Measurements from ENCODE around the gene UBAC2.
"Not testable (repeated sequence)": the region's sequence is repeated elsewhere in the genome, so short reads cannot be mapped to it uniquely, and the experiment has no call there.

Gene UBAC2

GRCh38 chr13:99182439-99182838, 18.2 kb upstream of the UBAC2 start:
- intact Hi-C loops (cut with DNase I) = no loop called here
- DNase-seq = no peak

DNA sequence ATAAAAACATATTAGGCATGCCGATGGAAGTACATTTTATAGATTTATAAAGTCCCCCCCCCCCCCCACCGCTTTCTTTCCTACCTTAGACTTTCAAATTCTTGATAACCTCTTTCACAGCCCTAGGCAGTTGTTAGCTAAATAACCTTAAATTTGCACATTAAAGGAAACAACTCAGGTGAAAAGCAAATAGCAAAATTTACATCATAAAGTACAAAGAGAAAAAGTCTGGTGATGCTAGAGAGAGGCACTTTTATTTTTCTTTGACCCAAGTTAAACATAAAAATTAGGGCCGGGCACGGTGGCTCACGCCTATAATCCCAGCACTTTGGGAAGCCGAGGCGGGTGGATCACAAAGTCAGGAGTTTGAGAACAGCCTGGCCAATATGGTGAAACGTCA, 15.0 kb upstream of the UBAC2 start:
- DNase-seq = no peak
- intact Hi-C loops (cut with DNase I) = no loop called here

- intact Hi-C loops (cut with DNase I) = no loop called here
- DNase-seq = no peak
Measured at GRCh38 chr13:99190147-99190985, 10.3 kb upstream of the UBAC2 start.

GRCh38 chr13:99191336-99191899, 9.2 kb upstream of the UBAC2 start:
- DNase-seq = no peak
- intact Hi-C loops (cut with DNase I) = no loop called here

GRCh38 chr13:99191900-99192399, 8.7 kb upstream of the UBAC2 start:
- intact Hi-C loops (cut with DNase I) = no loop called here
- no peak for DNase-seq

- DNase-seq = no peak
- intact Hi-C loops (cut with DNase I) = no loop called here
Measured at GRCh38 chr13:99192480-99192879, 8.2 kb upstream of the UBAC2 start.

DNA sequence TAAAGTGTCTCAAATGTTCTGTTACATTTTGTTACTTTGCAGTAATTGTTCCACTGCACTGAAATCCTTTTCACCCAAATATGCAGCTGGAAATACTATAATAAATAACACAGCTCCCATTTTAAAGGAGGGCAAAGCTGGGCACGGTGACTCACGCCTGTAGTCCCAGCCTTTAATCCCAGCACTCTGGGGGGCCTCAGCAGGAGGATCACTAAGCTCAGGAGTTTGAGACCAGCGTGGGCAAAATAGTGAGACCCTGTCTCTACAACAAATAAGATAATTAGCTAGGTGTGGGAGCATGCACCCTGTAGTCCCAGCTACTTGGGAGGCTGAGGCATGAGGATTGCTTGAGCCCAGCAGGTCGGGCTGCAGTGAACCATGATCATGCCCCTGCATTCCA, 7.5 kb upstream of the UBAC2 start:
- intact Hi-C loops (cut with DNase I) = no loop called here
- DNase-seq = no peak

DNA sequence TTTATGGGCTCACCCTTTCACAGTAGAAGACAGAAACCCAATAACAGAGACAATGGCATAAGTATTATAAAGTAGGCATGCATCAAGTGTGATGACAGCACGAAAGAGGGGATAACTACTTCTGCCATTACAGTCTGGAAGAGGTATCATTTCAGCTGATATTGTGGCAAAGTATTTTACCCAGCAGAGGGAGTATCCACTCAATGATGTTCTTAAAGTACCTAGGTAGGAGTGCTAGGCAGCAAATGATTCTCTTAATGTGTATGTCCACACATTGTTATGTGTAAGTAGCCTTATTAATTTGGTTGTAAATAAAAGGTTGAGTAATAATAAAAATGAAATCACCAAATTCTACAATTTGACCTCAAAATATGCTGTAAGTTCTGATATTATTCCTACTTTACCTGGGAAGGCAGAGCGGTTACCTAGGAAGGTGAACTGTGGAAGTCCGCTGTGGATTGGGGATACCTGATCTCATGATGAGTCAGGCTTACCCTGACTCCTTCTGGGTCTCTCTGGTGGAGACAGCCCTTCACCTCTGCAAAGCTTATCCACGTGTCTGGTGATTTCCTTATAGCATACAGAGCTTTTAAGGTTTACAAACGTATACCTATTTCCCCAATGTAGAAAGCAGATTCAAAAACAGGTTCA, 4.1 kb upstream of the UBAC2 start:
- no peak for DNase-seq
- intact Hi-C loops (cut with DNase I) = no loop called here

DNA sequence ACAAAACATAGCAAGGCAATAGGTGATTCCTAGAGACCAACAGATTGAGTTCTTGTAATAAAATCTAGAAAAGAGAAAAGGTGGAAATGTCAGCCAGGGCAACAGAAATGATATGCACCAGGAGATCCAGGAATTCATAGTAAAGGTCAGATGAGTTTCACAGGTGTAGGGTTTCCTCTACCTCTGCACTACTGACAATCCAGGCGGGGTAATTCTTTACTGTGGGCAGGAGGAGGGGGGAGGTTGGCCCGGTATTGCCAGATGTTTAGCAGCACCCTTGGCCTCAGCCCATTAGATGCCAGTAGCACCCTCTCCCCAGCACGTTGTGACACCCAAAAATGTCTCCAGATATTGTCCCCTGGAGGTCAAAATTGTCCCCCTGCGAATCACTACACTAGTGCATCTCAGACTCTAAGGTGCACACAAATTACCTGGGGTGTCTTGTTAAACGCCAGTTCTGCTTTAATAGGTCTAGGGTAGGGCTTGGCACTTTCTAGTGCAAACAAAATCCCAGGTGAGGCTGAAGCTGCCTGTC, 3.5 kb upstream of the UBAC2 start:
- DNase-seq = no peak
- intact Hi-C loops (cut with DNase I) = no loop called here

DNA sequence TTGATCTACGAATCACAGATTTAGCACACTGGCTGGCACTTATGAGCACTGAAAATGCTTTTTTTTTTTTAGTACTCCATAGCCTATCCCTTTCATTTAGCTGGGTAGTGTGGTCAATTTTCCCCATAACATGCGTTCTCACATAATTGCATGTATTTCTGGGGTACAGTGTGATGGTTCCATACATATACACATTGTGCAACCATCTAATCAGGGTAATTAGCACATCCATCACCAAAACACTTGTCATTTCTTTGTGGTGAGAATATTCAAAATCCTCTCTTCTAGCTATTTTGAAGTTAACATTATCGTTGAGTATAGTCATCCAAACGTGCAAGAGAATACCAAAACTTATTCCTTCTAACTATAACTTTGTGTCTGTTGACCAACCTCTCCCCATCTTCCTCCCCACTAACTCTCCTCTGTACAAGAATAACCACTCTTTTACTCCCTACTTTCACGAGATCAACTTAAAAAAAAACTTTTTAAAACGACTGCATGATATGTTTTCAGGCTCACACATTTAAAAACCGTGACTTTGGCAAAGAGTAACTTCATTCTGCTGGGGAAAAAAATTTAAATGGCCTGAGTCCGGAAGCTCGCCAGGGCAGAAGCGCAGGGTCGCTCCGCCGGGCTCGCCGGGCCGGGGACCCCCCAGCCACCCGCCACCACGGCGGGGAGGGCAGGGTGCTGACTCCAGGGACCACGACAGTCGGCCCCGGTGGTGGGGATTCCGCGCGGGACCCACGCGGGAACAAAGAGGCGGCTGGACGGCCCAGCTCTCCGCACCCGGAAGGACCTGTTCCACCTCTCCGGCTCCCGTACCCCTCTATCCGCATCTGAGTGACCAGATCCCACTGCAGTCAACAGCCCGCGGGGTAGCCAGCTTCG, 868 bp upstream of the UBAC2 start:
- DNase-seq = peak in 1 of 10 donors; percentile 85
- intact Hi-C loops (cut with DNase I) = loop anchor here (2.0 to 5.0 kb wide), 3 partner anchors 68 to 301 kb away; partner anchors contain the start of gene TM9SF2

DNA sequence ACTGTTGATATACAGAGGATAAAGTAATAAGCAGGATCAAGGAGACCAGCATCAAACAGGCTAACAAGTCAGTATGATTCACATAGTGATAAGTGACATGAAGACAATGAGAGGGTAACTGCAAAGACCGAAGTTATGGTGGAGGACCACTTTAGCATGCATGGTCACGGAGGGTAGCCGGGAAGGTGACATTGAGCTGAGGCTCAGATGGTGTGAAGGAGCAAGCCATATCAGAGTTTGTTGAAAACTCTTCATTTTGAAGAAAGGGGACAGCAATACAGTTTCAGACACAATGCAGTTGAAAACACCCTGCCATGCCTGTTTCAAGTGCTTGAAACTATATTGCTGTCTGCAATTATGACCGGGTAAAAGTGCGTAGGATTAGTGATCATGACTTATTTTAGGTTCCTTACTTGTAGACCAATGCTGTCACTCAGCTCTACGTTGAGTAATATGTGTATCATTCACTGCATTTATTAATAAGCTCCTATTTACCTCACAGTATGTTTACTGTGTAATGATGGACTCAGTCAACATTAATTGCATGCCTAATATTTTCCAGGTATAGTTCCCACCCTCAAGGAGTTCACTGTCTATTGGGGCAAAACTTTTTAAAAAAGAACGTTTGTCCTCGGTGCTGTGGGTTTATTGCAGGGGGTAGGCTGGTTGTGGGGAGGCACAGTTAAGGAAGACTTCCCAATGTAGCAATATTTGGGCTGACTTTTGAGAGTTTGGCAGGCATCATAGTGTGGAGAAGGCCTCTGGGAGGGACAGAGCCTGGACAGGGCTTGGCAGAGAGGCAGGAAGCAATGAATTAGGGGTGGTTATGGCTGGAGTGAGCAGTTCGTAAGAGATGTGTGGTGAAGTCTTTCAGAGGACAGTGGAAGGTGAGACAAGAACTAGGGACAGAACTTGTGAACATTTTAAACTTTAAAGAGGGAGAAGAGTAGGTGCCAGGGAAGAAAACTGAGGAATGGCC, 3.2 kb downstream of the UBAC2 start:
- intact Hi-C loops (cut with DNase I) = loop anchor here (5.0 kb wide), 2 partner anchors 63 to 112 kb away; no protein-coding TSS in a partner anchor
- no peak for DNase-seq

GRCh38 chr13:99205621-99206220, 5.1 kb downstream of the UBAC2 start:
- intact Hi-C loops (cut with DNase I) = no loop called here
- DNase-seq = no peak

- DNase-seq = no peak
- intact Hi-C loops (cut with DNase I) = no loop called here
Measured at GRCh38 chr13:99206226-99206625, 5.6 kb downstream of the UBAC2 start.

DNA sequence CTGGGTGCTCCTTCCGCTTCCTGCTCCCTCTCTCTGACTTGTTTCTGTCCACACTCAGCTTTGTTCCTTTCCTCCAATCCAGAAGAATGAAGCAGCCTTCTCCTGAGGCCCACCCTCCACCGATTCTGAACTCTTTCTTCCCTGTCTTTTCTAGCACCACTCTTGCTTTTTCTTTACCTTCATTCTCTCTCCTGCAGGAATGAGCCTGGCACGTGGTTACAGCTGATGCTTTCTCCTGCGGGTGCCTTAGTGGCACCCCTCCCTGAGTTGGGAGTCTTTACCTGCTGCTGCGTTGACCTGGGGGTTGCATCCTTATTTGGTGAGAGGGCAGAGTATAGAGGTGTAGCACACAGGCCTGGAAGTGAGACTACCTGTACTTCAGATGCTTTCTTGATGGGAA, 6.2 kb downstream of the UBAC2 start:
- intact Hi-C loops (cut with DNase I) = no loop called here
- no peak for DNase-seq

DNA sequence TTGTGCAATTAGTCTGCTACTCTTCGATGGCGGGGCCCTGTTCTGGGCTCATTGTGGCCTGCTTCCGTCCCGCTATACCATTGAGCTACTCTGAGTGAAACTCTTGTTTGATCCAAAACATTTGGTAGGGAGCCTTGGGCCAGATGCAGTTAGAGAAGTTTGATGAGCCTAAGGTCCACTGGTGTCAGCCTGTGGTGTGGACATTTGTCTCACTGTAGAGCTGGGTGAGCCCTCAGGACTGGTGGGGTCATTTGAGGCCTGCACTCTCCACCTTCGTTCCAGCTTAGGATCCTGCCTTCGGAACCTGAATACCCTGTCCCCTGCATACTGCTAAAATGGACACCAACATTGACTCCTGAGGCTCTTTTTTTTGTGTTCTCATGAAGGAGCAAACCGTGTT, 6.9 kb downstream of the UBAC2 start:
- no peak for DNase-seq
- intact Hi-C loops (cut with DNase I) = no loop called here

DNA sequence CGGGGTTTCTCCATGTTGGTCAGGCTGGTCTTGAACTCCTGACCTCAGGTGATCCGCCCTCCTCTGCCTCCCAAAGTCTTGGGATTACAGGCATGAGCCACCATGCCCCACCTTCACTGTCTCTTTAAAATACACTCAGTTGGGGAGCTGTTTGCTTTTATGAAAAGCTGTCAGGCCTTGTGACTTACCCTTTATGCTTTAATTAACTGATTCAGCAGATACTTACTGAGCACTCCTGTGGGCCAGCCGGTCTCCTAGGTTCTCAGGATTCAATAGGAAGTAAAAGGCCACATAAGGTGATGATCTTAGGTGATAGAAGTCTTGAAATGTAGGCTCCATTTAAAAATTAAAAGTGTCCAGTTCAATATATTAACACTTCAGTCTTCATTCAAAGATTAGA, 7.5 kb downstream of the UBAC2 start:
- intact Hi-C loops (cut with DNase I) = no loop called here
- DNase-seq = no peak

GRCh38 chr13:99208845-99209527, 8.3 kb downstream of the UBAC2 start:
- no peak for DNase-seq
- intact Hi-C loops (cut with DNase I) = no loop called here

DNA sequence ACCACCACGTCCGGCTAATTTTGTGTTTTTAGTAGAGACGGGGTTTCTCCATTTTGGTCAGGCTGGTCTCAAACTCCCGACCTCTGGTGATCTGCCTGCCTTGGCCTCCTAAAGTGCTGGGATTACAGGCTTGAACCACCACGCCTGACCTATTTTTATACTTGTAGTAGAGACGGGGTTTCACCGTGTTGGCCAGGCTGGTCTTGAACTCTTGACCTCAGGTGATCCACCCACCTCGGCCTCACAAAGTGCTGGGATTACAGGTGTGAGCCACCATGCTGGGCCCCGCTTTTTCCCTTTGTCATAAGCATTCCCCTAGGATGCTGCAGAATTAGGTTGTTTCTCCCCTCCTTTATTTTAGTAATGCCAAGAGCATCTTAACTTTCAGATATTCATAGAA, 10.0 kb downstream of the UBAC2 start:
- intact Hi-C loops (cut with DNase I) = not testable (repeated sequence)

More for the DNA sequence above, 10.0 kb downstream of the UBAC2 start:
- not testable (repeated sequence) for DNase-seq

Data from posterior cingulate gyrus (tissue), 11 donors.